ENCODE measurements around the gene OGA. TPM values are rescaled to one million over a fixed set of nuclear protein-coding genes. Genes with fewer than 3 reads are reported as not detected.

The OGA gene
- total and polyA plus RNA-seq, 2 of the 8 experiments (the other 6 are each of a cell fraction or from before 2014, with no cell fraction given), result 31.2 to 107 TPM

- TF ChIP-seq SRF (IDR thresholded peaks at IDR 0.05; ENCODE audit: low read depth, low read length) (no peak), SUZ12 (IDR thresholded peaks at IDR 0.05; ENCODE audit: low read length) (no peak), BCL11A (IDR thresholded peaks at IDR 0.05; ENCODE audit: low read depth in 2 of 2, low read length in 2 of 2) (no peak), MAFK (IDR thresholded peaks at IDR 0.05; ENCODE audit: low read depth, low read length) (no peak)
- TF ChIP-seq, protein P1, sequence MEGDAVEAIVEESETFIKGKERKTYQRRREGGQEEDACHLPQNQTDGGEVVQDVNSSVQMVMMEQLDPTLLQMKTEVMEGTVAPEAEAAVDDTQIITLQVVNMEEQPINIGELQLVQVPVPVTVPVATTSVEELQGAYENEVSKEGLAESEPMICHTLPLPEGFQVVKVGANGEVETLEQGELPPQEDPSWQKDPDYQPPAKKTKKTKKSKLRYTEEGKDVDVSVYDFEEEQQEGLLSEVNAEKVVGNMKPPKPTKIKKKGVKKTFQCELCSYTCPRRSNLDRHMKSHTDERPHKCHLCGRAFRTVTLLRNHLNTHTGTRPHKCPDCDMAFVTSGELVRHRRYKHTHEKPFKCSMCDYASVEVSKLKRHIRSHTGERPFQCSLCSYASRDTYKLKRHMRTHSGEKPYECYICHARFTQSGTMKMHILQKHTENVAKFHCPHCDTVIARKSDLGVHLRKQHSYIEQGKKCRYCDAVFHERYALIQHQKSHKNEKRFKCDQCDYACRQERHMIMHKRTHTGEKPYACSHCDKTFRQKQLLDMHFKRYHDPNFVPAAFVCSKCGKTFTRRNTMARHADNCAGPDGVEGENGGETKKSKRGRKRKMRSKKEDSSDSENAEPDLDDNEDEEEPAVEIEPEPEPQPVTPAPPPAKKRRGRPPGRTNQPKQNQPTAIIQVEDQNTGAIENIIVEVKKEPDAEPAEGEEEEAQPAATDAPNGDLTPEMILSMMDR (IDR thresholded peaks at IDR 0.05; ENCODE audit: control extremely low read depth in 1 of 3, insufficient read depth in 1 of 3, low read depth in 1 of 3, low read length in 3 of 3), result no peak
Measured at GRCh38 chr10:101814466-101815071, 3.7 kb downstream of the OGA start (continued).

All from H1 (cell line).